Liver (tissue), 3 donors: ENCODE data around the gene TRIM14.

ENCODE experiments used
- RXRA ChIP-seq, 2 donors: IDR thresholded peaks; 2 replicates each; pipeline ENCODE4 v1.6.1; 2017 to 2018; ENCODE audit warnings: antibody characterized with exemption in 2 of 2, mild to moderate bottlenecking in 1 of 2
- TF ChIP-seq, protein P1 (sequence below): fragments of 150-350 bp; IDR thresholded peaks from 2 replicates; pipeline ENCODE4 v1.5.1; 2017; ENCODE audit warnings: improper control_type of control experiment, low read depth, low read length; ENCODE audit not compliant: missing input control
- TF ChIP-seq, protein P2 (sequence below): IDR thresholded peaks from 2 replicates; pipeline ENCODE4 v1.6.1; 2016; ENCODE audit warnings: antibody characterized with exemption
- TF ChIP-seq, protein P3 (sequence below): IDR thresholded peaks from 2 replicates; pipeline ENCODE4 v1.6.1; 2016; ENCODE audit warnings: antibody characterized with exemption, mild to moderate bottlenecking
- donor health status: healthy.
- donor health status: healthy.

- TF ChIP-seq, protein P1, sequence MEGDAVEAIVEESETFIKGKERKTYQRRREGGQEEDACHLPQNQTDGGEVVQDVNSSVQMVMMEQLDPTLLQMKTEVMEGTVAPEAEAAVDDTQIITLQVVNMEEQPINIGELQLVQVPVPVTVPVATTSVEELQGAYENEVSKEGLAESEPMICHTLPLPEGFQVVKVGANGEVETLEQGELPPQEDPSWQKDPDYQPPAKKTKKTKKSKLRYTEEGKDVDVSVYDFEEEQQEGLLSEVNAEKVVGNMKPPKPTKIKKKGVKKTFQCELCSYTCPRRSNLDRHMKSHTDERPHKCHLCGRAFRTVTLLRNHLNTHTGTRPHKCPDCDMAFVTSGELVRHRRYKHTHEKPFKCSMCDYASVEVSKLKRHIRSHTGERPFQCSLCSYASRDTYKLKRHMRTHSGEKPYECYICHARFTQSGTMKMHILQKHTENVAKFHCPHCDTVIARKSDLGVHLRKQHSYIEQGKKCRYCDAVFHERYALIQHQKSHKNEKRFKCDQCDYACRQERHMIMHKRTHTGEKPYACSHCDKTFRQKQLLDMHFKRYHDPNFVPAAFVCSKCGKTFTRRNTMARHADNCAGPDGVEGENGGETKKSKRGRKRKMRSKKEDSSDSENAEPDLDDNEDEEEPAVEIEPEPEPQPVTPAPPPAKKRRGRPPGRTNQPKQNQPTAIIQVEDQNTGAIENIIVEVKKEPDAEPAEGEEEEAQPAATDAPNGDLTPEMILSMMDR = no peak
- no peak for TF ChIP-seq RXRA (IDR thresholded peaks at IDR 0.05)
- TF ChIP-seq, protein P2, sequence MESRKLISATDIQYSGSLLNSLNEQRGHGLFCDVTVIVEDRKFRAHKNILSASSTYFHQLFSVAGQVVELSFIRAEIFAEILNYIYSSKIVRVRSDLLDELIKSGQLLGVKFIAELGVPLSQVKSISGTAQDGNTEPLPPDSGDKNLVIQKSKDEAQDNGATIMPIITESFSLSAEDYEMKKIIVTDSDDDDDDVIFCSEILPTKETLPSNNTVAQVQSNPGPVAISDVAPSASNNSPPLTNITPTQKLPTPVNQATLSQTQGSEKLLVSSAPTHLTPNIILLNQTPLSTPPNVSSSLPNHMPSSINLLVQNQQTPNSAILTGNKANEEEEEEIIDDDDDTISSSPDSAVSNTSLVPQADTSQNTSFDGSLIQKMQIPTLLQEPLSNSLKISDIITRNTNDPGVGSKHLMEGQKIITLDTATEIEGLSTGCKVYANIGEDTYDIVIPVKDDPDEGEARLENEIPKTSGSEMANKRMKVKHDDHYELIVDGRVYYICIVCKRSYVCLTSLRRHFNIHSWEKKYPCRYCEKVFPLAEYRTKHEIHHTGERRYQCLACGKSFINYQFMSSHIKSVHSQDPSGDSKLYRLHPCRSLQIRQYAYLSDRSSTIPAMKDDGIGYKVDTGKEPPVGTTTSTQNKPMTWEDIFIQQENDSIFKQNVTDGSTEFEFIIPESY = no peak
- TF ChIP-seq, protein P3, sequence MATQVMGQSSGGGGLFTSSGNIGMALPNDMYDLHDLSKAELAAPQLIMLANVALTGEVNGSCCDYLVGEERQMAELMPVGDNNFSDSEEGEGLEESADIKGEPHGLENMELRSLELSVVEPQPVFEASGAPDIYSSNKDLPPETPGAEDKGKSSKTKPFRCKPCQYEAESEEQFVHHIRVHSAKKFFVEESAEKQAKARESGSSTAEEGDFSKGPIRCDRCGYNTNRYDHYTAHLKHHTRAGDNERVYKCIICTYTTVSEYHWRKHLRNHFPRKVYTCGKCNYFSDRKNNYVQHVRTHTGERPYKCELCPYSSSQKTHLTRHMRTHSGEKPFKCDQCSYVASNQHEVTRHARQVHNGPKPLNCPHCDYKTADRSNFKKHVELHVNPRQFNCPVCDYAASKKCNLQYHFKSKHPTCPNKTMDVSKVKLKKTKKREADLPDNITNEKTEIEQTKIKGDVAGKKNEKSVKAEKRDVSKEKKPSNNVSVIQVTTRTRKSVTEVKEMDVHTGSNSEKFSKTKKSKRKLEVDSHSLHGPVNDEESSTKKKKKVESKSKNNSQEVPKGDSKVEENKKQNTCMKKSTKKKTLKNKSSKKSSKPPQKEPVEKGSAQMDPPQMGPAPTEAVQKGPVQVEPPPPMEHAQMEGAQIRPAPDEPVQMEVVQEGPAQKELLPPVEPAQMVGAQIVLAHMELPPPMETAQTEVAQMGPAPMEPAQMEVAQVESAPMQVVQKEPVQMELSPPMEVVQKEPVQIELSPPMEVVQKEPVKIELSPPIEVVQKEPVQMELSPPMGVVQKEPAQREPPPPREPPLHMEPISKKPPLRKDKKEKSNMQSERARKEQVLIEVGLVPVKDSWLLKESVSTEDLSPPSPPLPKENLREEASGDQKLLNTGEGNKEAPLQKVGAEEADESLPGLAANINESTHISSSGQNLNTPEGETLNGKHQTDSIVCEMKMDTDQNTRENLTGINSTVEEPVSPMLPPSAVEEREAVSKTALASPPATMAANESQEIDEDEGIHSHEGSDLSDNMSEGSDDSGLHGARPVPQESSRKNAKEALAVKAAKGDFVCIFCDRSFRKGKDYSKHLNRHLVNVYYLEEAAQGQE = no peak
These were observed 32.6 kb downstream of the TRIM14 start for GRCh38 chr9:98086461-98086860.
